NCI-H774 (cell line): Measurements from ENCODE around the gene ZNF391.
"Not testable (repeated sequence)": the region's sequence is repeated elsewhere in the genome, so short reads cannot be mapped to it uniquely, and the experiment has no call there.

Experiments
- DNase-seq: peaks from one replicate; lab custom pipeline; 2025; lab: John Stamatoyannopoulos, UW

The ZNF391 gene

DNA sequence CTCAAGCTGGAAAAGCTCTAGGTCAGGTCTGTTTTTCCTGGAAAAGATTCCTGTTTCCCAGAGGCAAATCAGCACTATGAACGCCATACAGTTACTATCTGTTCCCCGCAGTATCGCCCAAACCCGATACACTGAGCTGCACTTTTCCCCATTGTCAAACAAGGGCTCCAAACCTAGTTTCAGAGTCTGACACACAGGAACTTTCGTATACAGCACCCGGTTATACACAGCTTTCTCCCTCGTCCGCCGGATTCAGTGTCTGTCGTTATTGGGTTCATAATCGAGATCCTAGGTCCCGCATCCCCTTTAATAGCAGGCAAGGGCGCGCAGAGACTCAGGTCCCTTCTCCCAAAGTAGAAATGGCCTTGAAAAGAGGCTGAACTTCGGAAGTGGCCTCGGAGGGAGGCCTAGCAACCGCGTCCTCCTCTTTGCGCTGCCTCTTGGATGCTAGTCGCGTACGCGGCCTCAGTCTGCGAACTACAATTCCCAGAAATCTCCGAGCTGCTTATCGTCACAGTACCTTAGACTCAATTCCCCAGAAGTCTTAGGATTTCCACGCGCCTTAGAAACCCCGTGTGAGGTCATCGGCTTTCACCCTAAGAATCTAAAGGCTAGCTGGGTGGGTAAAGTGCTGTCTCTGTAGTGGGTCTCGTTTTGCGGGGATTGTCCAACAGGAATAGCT, 34.2 kb downstream of the ZNF391 start:
- DNase-seq, result no peak

DNA sequence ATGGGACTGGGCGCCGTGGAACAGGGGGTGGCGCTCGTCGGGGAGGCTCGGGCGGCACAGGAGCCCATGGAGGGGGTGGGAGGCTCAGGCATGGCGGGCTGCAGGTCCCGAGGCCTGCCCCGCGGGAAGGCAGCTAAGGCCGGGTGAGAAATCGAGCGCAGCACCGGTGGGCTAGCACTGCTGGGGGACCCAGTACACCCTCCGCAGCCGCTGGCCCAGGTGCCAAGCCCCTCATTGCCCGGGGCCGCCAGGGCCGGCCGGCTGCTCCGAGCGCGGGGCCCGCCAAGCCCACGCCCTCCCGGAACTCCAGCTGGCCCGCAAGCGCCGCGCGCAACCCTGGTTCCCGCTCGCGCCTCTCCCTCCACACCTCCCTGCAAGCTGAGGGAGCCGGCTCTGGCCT, 36.3 kb downstream of the ZNF391 start:
- DNase-seq, result not testable (repeated sequence)

DNA sequence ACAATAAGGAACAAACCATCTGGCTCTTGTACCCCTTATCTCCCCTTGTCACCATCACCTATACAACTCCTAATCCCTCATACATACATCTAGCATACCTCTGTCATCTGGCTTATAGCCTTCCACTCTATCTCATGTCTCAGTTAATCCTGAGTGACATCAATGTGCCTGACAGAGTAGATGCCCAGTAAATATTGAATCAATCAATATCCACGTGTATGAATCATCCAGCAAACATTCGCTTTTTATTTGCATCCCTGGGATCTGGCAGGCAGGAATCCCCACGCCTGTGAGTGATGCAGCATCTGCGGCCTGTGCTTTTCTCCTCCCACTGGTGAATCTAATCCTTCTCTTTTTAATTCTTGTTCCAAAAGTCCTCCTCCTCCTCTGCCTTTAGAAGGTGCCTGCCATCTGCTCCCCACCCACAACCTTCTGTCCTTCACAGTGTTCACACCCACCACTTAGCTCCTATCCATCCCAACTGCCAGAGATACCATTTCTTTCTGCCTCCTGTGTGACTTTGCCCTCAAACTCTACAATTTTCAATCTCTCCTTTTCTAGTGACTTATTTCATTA, 37.6 kb downstream of the ZNF391 start:
- no peak for DNase-seq

DNA sequence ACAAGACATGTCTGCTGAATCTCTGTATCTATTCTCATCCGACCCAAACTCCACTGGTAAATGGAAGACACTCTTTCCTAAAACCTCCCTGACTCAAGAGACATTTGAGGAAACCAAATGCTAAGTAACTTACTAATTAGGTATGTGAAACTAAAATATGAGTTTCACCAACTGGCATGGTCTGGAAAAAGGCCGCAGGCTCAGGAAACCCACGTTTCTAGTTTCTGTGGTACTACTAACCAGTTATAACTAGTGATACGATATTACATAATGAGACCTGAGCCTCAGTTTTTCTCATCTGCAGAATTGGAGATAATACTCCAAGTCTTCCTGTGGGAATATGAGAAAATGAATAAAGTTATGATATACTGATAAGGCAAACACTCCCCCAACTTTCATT, 39.9 kb downstream of the ZNF391 start:
- DNase-seq, result no peak

DNA sequence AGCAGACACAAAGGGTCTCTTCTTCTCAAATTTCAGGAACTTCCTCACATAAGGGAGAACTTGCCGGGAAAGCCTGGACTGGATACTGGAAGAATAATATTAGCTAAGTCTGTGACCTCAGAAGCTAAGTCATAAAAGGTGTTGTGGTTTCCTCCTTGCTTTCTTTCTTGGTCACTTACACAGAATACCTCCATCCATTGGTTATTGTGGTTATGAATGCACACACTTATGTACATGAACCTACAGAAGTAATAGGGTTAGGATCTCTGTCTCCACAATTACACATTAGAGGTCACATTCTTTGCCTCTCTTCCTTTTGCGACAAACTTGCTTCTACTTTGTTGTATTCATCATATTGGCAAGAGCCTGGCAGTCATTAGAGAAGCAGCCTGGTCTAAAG, 40.4 kb downstream of the ZNF391 start:
- DNase-seq, result no peak

DNA sequence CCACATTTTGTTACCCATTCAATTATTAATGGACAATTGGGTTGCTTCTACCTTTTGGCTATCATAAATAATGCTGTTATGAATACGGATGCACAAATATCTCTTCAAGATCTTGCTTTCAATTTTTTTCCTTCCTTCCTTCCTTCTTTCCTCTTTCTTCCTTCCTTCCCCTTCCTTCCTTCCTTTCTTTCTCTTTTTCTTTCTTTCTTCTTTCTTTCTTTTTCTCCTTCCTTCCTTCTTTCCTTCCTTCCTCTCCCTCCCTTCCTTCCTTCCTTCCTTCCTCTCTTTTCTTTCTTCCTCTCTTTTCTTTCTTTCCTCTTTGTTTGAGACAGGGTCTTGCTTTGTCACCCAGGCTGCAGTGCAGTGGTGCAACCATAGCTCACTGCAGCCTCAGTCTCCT, 45.2 kb downstream of the ZNF391 start:
- no peak for DNase-seq

DNA sequence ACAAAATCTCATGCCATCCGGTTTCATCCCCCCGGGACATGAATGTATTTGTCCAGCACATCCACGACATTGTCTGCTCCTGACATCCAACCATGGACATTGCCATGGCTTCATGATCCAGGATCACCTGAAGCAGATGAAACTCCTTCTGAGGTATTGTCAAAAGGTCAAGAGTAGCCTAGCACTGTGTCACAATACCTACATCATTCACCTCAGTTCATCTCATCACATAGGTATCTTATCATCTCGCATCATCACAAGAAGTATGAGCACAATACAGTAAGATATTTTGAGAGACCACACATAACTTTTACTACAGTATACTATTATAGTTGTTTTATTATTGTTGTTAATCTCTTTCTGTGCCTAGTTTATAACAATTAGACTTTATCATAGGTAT, 50.8 kb downstream of the ZNF391 start:
- no peak for DNase-seq

DNA sequence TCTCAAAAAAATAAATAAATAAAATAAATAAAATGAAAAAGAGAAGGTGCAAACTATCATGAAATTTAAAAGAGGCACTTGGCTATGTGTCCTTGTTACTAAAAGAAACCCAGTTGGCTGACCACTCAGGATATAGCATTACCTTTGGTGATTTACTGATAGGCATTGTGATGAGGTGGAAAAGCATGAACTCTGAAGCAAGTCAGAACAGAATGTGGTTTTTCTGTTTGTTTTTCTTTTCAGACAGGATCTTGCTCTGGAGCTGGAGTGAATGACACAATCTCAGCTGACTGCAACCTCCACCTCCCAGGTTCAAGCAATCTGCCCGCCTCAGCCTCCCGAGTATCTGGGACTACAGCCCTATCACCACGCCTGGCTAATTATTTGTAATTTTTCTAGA, 52.4 kb downstream of the ZNF391 start:
- DNase-seq, result no peak

DNA sequence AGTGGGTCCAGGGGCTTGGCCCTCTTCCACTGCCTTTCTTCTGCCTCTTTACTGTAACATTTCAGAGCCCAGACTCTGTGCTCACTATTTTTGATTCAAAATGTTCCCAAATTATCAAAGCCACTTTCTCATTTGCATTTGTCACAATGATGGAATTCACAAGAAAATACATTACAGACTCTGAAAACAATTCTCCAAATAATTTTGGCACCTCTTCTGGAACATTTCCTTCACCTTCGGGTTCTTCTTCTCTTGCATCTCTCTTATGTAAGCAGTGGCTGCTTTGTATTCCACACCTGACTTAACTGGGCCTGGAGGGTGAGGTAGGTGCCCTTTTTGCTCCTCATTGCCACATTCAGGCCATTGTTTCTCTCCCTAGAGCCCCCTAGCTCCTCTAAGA, 54.4 kb downstream of the ZNF391 start:
- no peak for DNase-seq

DNA sequence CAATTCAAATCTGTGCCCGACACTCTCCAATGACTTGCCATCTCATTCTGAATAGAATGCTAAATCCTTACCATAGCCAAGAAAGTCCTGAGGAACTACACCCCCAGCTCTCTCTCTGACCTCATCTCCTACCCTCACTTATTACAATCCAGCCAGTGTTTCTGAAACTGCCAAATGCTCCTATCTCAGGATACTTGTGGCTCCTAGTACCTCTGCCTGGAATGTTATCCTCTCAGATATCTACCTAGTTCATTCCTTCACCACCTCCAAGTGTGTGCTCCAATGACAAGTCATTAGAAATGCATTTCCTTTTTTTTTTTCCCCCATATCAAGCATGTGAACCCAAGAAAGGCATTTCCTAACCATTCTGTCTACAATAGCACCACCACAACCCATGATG, 59.9 kb downstream of the ZNF391 start:
- no peak for DNase-seq

DNA sequence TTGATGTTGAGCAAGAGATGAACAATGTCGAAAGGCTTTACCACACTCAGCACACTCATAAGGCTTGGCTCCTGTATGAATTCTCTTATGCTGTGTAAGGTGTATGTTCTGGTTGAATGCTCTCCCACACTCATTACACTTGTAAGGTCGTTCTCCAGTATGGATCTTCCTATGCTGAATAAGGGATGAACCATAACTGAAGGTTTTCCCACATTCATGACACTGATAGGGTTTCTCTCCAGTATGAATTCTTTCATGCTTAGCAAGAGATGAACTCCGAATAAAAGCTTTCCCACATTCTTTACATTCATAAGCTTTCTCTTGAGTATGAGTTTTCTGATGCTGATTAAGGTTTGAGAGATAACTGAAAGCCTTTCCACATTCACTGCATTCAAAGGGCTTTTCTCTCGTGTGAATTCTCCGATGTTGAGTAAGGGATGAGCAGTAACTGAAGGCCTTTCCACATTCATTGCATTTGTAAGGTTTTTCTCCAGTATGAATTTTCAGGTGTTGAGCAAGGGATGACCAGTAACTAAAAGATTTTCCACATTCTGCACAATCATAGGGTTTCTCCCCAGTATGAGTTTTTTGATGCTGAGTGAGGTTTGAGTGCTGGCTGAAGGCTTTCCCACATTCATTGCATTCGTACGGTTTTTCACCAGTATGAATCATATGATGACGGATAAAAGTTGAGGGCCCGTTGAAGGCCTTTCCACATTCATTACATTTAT, 63.3 kb downstream of the ZNF391 start:
- no peak for DNase-seq

DNA sequence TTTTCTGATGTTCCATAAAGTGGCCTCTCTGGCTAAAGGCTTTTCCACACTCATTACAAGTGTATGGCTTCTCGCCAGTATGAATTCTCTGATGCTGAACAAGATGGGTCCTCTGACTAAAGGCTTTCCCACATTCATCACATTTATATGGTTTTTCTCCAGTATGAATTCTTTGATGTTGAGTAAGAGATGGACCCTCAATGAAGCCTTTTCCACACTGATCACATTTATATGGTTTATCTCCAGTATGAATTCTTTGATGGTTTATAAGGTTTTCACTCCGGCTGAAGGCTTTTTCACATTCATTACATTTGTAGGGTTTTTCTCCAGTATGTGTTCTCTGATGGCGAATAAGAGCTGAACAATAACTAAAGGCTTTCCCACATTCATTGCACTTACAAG, 63.9 kb downstream of the ZNF391 start:
- no peak for DNase-seq
